ENCODE measurements around the gene MNAT1.

- TF ChIP-seq CTCF (IDR thresholded peaks at IDR 0.05), result no peak
- TF ChIP-seq POLR2AphosphoS5 (IDR thresholded peaks at IDR 0.05), result no peak
Observed at GRCh38 chr14:60958146-60958545, 223.6 kb downstream of the MNAT1 start.
